ENCODE results near the gene NKAPL. TPM values are rescaled to one million over a fixed set of nuclear protein-coding genes. Genes with fewer than 3 reads are reported as not detected.

The NKAPL gene
- polyA plus RNA-seq (ENCODE audit: insufficient read length in 3 of 3): 1 to 10 TPM; 2.6 to 2.9 (median 2.7) TPM

DNA sequence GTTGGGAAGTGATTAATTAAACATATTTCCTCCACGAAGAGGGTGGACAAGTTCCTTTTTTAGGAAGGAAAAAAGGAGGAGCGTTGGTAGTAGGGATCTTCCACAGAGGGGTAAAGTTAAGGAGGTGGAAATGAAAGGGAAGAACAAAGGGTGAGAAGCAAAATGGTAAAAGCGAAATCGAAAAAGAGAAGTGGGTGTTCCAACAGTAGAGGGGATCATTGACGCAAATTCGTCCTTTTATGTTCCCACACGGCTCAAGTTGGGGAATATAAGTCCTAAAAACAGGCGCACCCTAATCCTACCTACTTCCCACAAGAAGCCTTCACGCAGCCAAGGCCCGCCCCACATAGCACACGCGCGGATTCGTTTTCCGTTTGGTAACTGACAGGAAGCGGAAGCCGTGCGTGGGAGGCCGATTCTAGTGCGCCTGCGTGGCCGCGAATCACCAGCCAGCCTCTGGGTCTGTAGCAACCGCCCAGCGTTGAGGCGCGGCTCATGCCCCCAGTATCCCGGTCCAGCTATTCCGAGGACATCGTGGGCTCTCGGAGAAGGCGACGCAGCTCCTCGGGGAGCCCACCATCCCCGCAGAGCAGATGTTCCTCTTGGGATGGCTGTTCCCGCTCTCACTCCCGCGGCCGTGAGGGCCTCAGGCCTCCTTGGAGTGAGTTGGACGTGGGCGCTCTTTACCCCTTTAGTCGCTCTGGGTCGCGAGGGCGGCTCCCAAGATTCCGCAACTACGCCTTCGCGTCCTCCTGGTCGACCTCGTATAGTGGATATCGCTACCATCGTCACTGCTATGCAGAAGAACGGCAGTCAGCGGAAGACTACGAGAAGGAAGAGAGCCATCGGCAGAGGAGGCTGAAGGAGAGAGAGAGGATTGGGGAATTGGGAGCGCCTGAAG lies at the start of gene NKAPL:
NKAPL (plus strand) TSS at position 421 of the 901 bp plus-strand sequence; CDS start at position 496, 75 bp downstream.
- DNase-seq (ENCODE audit: low read depth in 3 of 3, low spot score in 2 of 3): no peak

DNA sequence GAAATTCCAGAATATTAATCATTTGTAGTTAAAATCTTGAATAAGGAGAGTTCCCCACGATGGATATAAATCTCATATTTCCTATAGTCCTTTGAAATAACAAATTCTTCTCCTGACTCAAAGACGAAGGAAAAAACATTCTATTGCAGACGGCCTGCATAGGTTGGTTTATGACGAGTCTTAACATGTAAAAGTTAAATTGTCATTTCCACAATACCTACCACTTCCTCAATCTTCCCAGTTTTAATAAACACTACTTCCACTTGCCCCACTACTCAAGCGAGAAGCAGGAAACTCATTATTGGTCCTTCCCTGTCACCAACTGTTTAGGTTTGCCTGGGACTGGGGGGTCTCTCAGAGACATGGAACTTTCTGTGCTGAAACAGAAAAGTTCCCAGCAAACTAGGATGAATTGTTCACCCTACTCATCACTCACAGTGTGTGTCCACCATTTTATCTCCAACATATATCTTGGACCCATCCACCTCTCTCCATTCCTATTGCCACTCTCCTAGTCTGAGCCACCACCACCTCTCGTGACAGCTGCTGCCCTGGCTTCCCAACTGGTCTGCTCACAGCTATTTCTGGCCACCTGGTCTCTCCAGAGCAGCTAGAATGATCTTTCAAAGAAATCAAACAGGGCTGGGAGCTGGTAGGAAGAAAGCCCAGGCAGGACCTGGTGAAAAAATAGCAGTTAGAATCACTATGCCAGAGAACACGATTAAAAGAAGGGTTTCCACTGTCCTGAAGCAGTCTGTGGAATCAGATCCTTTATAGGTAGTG lies 49.2 kb upstream of the NKAPL start:
- DNase-seq (ENCODE audit: low read depth in 3 of 3, low spot score in 2 of 3): no peak

- DNase-seq (ENCODE audit: low read depth in 3 of 3, low spot score in 2 of 3): no peak
Observed at GRCh38 chr6:28211840-28212509, 47.1 kb upstream of the NKAPL start.

DNA sequence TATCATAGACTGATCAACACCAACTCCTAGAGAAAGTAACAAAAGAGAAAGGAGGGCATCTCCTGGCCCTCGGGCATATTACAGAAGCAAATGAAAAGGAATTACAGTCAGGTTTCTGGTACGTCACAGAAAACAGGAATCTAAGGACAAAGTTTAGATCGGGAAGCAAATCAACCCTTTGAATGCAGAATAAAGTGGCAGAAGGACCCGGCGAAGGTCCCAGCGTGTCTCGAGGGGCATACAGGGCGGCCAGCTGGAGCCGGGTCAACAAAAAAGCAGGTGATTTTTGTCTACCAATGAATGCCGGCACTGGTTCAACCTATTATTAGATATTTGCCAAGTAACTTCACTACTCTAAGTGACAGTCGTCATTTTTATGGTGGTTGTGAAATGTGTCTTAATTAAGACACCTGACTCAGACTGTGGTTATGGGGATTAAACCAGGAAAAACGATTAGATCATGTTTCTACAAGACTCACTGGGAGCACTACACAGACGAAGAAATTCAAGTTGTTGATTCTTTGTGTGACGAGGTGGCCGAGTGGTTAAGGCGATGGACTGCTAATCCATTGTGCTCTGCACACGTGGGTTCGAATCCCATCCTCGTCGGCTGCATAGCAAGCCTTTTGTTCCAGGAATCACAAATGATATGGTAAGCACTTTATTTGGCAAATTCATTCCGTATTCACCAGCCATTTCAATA lies 46.4 kb upstream of the NKAPL start:
- no peak for DNase-seq (ENCODE audit: low read depth in 3 of 3, low spot score in 2 of 3)

DNA sequence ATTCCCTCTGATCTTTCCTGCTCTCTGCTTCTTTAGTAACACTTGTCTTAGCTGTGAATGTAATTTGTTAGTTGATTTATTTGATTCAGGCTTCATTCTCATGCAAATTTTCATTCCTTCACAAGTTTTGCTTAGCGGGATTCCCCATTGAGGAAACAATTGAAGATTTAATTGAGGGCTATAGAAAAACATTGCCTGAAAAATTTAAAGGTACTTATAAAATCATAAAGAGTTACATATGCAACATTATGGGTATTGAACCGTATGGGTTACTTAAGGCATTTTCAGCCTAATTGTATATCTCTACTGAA lies 45.9 kb upstream of the NKAPL start:
- DNase-seq (ENCODE audit: low read depth in 3 of 3, low spot score in 2 of 3): no peak

DNA sequence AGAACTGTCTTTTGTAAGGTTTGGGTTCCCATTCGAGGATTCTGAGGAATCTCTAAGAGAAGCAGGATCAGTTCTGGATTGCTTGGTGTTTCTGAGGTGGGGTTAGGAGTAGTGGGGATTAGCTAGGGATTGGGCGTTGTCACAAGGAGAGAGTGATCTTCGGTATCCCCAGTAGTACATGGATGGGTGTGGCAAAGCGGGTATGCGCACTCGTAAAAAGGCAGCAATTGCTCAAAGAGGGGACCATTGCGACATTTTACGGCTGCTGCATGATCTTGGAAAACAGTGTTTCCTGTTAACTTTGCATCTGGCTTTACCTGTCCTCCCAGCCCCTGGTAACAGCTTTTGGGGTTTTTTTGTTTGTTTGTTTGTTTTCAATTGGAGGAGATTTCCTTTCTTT lies 43.7 kb upstream of the NKAPL start:
- DNase-seq (ENCODE audit: low read depth in 3 of 3, low spot score in 2 of 3): no peak

DNA sequence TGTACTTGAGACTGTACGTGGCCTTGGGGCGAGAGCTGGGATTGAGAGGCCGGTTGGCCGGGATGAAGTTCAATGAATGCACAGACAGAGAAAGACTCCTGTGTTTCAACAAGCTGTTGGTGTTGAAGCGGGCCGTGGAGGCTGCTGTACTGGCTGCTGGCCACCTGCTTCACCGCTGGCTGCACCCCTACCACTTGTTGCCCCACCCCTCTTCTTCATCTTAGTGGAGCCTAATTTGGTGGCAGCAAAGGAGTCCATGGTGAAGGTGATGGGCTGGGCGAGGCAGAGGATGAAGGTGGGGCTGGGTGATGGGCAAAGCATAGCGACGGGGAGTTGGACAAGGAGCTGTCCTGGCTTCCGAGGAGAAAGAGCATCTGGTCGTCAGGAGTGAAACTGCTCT lies 41.2 kb upstream of the NKAPL start:
- DNase-seq (ENCODE audit: low read depth in 3 of 3, low spot score in 2 of 3): no peak

DNA sequence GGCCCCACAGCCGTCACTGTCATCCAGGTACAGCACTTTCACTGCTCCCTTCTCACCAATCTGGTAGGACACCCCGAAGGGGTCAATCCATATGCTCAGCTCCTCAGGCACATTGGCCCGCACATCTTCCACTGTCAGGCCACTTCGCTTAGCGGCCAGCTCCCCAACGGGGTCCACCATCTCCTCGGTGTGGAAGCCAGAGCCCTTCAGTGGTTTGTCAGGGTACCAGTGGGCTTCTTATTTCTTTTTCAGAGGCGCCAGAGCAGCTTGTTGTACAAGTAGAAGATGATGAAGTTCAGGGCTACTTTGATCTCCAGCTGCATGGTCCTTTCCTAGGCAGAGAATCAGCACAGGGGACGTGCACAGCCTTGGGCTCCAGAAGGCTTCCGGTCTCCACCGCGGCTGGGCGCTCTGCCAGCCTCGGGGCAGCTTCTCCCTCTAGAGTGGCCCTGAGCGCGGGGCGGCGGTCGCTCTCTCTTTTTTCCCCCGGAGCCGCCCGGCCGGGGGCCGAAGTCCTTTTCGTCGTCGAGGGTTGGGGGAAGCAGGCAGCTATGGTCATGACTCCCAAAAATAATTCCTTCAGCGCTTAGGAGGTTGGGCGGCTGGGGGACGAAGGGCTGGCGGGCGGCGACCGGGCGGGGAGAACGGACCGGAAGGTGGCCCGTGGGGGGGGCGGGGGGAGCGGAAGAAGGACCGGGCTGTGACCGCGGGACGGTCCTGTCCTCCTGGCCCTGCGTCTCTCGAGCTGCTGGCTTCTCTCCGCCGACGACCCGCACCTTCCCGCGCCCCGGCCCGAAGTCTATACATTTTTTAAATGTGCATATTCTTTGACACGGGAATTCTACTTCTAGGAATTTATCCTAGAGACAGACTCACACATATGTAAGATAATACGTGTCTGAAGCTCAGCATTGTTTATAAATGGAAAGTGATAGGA lies 40.5 kb upstream of the NKAPL start:
- DNase-seq (ENCODE audit: low read depth in 3 of 3, low spot score in 2 of 3): peak in 1 of 3 donors; percentile 40

GRCh38 chr6:28220257-28221133 lies 38.6 kb upstream of the NKAPL start:
- no peak for DNase-seq (ENCODE audit: low read depth in 3 of 3, low spot score in 2 of 3)

DNA sequence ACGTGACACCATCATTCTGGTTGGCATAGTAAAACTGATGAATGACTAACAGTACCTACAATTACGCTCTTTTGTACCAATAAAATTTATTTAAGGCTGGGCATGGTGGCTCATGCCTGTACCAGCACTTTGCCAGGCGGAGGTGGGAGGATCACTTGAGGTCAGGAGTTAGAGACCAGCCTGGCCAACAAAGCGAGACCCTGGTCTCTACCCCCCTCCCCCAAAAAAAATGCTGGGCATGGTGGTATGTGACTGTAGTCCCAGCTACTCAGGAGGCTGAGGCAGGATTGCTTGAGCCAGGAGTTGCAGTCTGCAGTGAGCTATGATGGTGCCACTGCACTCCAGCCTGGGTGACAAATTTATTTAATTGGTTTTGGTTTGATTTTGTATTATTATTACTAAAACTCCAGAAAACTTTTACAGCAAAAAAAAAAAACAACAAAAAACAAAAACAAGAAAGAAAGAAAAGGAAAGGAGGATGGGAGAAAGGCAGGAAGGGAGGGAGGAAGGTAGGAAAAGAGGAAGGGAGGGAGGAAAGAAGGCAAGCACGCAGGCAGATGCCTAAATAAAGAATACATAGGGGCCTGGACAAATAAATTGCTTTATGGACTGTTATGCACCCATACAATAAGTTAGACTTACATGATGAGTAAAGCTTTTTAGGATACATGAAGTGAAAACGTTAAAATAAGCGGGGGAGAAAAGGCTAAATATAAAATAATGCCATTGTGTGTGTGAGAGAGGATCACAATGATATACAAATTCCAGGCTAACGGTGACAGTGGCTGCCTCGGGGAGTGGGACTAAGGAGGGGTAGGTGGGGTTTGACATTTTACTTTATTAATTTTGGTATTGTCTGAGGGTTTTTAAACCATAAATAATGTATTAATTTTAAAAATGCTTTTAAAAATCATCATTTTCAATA lies 34.7 kb upstream of the NKAPL start:
- DNase-seq (ENCODE audit: low read depth in 3 of 3, low spot score in 2 of 3): no peak

GRCh38 chr6:28225056-28225834 lies 33.9 kb upstream of the NKAPL start, which contains the start of gene ZSCAN9:
Gene ZSCAN9, plus strand, starts transcription at chr6:28225275. Its CDS starts 1,810 bp downstream, at chr6:28227085.
- DNase-seq (ENCODE audit: low read depth in 3 of 3, low spot score in 2 of 3): peak in 1 of 3 donors; percentile 66

GRCh38 chr6:28226460-28226859 lies 32.6 kb upstream of the NKAPL start:
- DNase-seq (ENCODE audit: low read depth in 3 of 3, low spot score in 2 of 3): no peak

DNA sequence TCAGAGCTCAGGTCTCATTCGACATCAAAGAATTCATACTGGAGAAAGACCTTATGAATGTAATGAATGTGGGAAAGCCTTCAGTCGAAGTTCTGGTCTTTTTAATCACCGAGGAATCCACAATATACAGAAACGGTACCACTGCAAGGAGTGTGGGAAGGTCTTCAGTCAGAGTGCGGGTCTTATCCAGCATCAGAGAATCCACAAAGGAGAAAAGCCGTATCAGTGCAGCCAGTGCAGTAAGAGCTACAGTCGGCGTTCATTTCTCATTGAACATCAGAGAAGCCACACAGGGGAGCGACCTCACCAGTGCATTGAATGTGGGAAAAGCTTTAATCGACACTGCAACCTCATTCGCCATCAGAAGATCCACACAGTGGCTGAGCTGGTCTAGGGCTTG lies 26.3 kb upstream of the NKAPL start:
- DNase-seq (ENCODE audit: low read depth in 3 of 3, low spot score in 2 of 3): no peak

- no peak for DNase-seq (ENCODE audit: low read depth in 3 of 3, low spot score in 2 of 3)
Observed at GRCh38 chr6:28235912-28236452, 23.1 kb upstream of the NKAPL start.

GRCh38 chr6:28239636-28240035 lies 19.5 kb upstream of the NKAPL start:
- DNase-seq (ENCODE audit: low read depth in 3 of 3, low spot score in 2 of 3): no peak

- DNase-seq (ENCODE audit: low read depth in 3 of 3, low spot score in 2 of 3): no peak
Observed at GRCh38 chr6:28240471-28240870, 18.6 kb upstream of the NKAPL start.

Data from right renal cortex interstitium (tissue), 3 donors.